Liver (tissue), 9 donors: ENCODE data around the gene ENDOU. TPM values are rescaled to one million over a fixed set of nuclear protein-coding genes. Genes with fewer than 3 reads are reported as not detected.
A peak's percentile ranks its signal among the peaks of the same experiment; 100 is the strongest.

Source experiments
- DNase-seq: peaks from one replicate; pipeline ENCODE4 v3.0.0-alpha.2; 2017; ENCODE audit warnings: low spot score
- H3K27ac ChIP-seq, 2 donors: one replicate each; pipeline ENCODE4 v1.7.0; 2013; ENCODE audit warnings: inconsistent platforms in 2 of 2, low read length in 2 of 2, control low read depth in 1 of 2, low read depth in 1 of 2, mild to moderate bottlenecking in 1 of 2
- H3K27me3 ChIP-seq, 4 donors: one replicate each; pipeline versions ENCODE4 v1.6.1 to v1.7.0; 2013; ENCODE audit warnings: low read length in 3 of 4, inconsistent platforms in 1 of 4, mild to moderate bottlenecking in 1 of 4, moderate library complexity in 1 of 4; ENCODE audit not compliant: control insufficient read depth in 4 of 4, insufficient read depth in 4 of 4
- H3K36me3 ChIP-seq, 4 donors: one replicate each; pipeline versions ENCODE4 v1.6.1 to v1.7.0; 2013; ENCODE audit warnings: low read length in 3 of 4, mild to moderate bottlenecking in 3 of 4, low read depth in 1 of 4, moderate library complexity in 1 of 4; ENCODE audit not compliant: control insufficient read depth in 4 of 4, insufficient read depth in 3 of 4
- H3K4me1 ChIP-seq, 4 donors: one replicate each; pipeline versions ENCODE4 v1.6.1 to v1.7.0; 2013; ENCODE audit warnings: low read length in 3 of 4, mild to moderate bottlenecking in 3 of 4, moderate library complexity in 1 of 4; ENCODE audit not compliant: control insufficient read depth in 4 of 4, insufficient read depth in 4 of 4
- H3K4me3 ChIP-seq, 3 donors: one replicate each; pipeline versions ENCODE4 v1.6.1 to v1.7.0; 2013; ENCODE audit warnings: low read length in 3 of 3, control low read depth in 1 of 3, low read depth in 1 of 3, mild to moderate bottlenecking in 1 of 3
- H3K9ac ChIP-seq, 2 donors: one replicate each; pipeline ENCODE4 v1.7.0; 2013; ENCODE audit warnings: low read length in 2 of 2, mild to moderate bottlenecking in 2 of 2, moderate library complexity in 2 of 2, control low read depth in 1 of 2, low read depth in 1 of 2
- H3K9me3 ChIP-seq, 4 donors: one replicate each; pipeline versions ENCODE4 v1.6.1 to v1.7.0; 2013; ENCODE audit warnings: low read length in 3 of 4; ENCODE audit not compliant: control insufficient read depth in 4 of 4
- EGR1 ChIP-seq, 2 donors: IDR thresholded peaks; 2 replicates each; pipeline ENCODE4 v1.6.1; 2016 to 2018; ENCODE audit warnings: antibody characterized with exemption in 2 of 2, low read depth in 2 of 2
- FOXA1 ChIP-seq: IDR thresholded peaks from 2 replicates; pipeline ENCODE4 v1.6.1; 2016; ENCODE audit warnings: antibody characterized with exemption
- FOXA2 ChIP-seq: IDR thresholded peaks from 2 replicates; pipeline ENCODE4 v1.6.1; 2016; ENCODE audit warnings: antibody characterized with exemption
- GABPA ChIP-seq, 2 donors: IDR thresholded peaks in 1 of 2; conservative IDR thresholded peaks in 1 of 2; 2 replicates each; pipeline ENCODE4 v1.6.1; 2016; ENCODE audit warnings: antibody characterized with exemption in 2 of 2, mild to moderate bottlenecking in 1 of 2, moderate library complexity in 1 of 2
- HNF4G ChIP-seq: IDR thresholded peaks from 2 replicates; pipeline ENCODE4 v1.6.1; 2016; ENCODE audit warnings: antibody characterized with exemption
- TAF1 ChIP-seq: conservative IDR thresholded peaks from 2 replicates; pipeline ENCODE4 v1.6.1; 2016; ENCODE audit warnings: antibody characterized with exemption, mild to moderate bottlenecking
- YY1 ChIP-seq: IDR thresholded peaks from 2 replicates; pipeline ENCODE4 v1.6.1; 2016; ENCODE audit warnings: antibody characterized with exemption, mild to moderate bottlenecking
- WGBS: extraction: QIAGEN DNeasy Blood & Tissue Kit; methylation state at CpG from one replicate; pipeline ENCODE4 v1.1.7; 2013; 5-methylcytosine and 5-hydroxymethylcytosine counted together
- polyA plus RNA-seq, 2 donors: library from polyadenylated mRNA; stranded (reverse) in 1 of 2; unstranded in 1 of 2; fragments of 200-250 nt in 1 of 2; fragments of >200 nt in 1 of 2; fragmentation: Nextera tagmentation in 1 of 2; extraction: Ambion mirVana in 1 of 2; gene quantifications; one replicate each; pipeline versions ENCODE4 v1.2.1 to v1.2.3, GENCODE V29; 2013 to 2015
- total RNA-seq, 2 donors: library from RNA; depleted of rRNA; stranded (reverse); fragments of >200 nt; gene quantifications; one replicate each; pipeline ENCODE4 v1.2.3, GENCODE V29; 2014
- TF ChIP-seq, protein P1 (sequence below): IDR thresholded peaks from 2 replicates; pipeline ENCODE4 v1.6.1; 2016; ENCODE audit warnings: antibody characterized with exemption
- TF ChIP-seq, protein P2 (sequence below): IDR thresholded peaks from 2 replicates; pipeline ENCODE4 v1.6.1; 2016; ENCODE audit warnings: antibody characterized with exemption, mild to moderate bottlenecking
- TF ChIP-seq, protein P3 (sequence below): fragments of 150-350 bp; IDR thresholded peaks from 2 replicates; pipeline ENCODE4 v1.5.1; 2017; ENCODE audit warnings: improper control_type of control experiment, low read depth, low read length; ENCODE audit not compliant: missing input control
- TF ChIP-seq, protein P4 (sequence below): IDR thresholded peaks from 2 replicates; pipeline ENCODE4 v1.6.1; 2016; ENCODE audit warnings: antibody characterized with exemption
- donor health status: healthy.
- donor health status: healthy.
- donor health status: healthy.
- donor health status: healthy.
- donor health status: healthy.

The ENDOU gene
- total and polyA plus RNA-seq, 4 donors, result 0.25 TPM; not detected in 3

DNA sequence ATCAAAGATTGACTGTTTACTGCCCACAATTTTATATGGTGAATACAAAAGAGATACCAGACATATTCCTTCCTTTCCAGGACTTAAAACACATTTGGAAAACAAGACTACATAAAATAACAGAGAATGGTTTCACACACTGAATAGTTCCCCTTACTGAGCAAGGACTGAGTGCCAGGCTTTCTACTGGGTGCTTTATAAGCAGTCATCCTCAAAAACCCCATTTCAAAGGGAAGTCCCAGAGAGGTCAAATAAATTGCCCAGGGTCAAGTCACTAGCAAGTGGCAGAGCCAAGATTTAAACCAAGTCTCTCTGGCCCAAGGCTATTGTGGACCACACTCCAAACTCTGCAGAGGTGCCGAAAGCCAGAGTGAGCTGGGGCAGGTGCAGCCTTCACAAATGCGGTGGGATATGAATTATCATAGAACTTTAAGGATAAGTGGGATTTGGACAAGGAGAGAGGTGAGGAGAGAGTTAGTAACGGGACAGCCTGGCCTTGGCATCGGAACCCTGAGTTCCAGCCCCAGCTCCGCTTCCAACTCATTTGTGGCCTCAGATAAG is 10.4 kb downstream of the ENDOU start:
- DNase-seq, result no peak
- H3K9ac ChIP-seq, result no peak overlapping the region
- TF ChIP-seq, protein P1, sequence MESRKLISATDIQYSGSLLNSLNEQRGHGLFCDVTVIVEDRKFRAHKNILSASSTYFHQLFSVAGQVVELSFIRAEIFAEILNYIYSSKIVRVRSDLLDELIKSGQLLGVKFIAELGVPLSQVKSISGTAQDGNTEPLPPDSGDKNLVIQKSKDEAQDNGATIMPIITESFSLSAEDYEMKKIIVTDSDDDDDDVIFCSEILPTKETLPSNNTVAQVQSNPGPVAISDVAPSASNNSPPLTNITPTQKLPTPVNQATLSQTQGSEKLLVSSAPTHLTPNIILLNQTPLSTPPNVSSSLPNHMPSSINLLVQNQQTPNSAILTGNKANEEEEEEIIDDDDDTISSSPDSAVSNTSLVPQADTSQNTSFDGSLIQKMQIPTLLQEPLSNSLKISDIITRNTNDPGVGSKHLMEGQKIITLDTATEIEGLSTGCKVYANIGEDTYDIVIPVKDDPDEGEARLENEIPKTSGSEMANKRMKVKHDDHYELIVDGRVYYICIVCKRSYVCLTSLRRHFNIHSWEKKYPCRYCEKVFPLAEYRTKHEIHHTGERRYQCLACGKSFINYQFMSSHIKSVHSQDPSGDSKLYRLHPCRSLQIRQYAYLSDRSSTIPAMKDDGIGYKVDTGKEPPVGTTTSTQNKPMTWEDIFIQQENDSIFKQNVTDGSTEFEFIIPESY, result no peak
- TF ChIP-seq FOXA2, result peak; percentile 4
- H3K9me3 ChIP-seq, result no peaks in the 10 kb centered on the region
- WGBS, result 43% methylated on average over 5 of the region's 5 CpGs
- H3K4me1 ChIP-seq, result peaks cover 6 to 12% (median 9%) of the 10 kb centered on the region in 4 donors
- H3K27ac ChIP-seq, result peak overlapping the region in 1 of 2 donors; percentile 71
- no peaks in the 10 kb centered on the region for H3K27me3 ChIP-seq
- peaks cover 0 to 4% (median 0%) of the 10 kb centered on the region in 4 donors for H3K36me3 ChIP-seq
- no peak overlapping the region for H3K4me3 ChIP-seq

DNA sequence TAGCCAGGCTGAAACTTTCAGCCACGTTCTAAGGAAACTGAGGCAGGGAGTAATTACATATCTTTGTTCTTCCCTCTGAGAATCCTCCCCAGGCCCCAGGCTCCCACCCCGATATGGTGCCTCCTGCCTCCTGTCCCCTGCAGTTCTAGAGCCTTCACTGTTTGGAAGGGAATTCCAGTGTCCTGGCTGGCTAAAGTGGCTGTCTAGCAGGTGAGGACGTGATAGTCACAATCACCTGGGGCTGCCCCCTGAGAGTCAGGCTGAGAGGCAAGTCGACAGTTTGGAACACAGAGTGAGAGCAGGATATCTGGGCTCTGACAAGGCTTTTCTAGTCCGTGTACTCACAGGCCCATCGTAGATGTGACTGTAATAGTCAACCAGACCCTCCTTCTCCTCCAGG is 13.1 kb downstream of the ENDOU start:
- DNase-seq, result no peak
- H3K4me1 ChIP-seq, result peaks cover 3 to 21% (median 16%) of the 10 kb centered on the region in 4 donors
- TF ChIP-seq, protein P2, sequence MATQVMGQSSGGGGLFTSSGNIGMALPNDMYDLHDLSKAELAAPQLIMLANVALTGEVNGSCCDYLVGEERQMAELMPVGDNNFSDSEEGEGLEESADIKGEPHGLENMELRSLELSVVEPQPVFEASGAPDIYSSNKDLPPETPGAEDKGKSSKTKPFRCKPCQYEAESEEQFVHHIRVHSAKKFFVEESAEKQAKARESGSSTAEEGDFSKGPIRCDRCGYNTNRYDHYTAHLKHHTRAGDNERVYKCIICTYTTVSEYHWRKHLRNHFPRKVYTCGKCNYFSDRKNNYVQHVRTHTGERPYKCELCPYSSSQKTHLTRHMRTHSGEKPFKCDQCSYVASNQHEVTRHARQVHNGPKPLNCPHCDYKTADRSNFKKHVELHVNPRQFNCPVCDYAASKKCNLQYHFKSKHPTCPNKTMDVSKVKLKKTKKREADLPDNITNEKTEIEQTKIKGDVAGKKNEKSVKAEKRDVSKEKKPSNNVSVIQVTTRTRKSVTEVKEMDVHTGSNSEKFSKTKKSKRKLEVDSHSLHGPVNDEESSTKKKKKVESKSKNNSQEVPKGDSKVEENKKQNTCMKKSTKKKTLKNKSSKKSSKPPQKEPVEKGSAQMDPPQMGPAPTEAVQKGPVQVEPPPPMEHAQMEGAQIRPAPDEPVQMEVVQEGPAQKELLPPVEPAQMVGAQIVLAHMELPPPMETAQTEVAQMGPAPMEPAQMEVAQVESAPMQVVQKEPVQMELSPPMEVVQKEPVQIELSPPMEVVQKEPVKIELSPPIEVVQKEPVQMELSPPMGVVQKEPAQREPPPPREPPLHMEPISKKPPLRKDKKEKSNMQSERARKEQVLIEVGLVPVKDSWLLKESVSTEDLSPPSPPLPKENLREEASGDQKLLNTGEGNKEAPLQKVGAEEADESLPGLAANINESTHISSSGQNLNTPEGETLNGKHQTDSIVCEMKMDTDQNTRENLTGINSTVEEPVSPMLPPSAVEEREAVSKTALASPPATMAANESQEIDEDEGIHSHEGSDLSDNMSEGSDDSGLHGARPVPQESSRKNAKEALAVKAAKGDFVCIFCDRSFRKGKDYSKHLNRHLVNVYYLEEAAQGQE, result no peak
- TF ChIP-seq, protein P3, sequence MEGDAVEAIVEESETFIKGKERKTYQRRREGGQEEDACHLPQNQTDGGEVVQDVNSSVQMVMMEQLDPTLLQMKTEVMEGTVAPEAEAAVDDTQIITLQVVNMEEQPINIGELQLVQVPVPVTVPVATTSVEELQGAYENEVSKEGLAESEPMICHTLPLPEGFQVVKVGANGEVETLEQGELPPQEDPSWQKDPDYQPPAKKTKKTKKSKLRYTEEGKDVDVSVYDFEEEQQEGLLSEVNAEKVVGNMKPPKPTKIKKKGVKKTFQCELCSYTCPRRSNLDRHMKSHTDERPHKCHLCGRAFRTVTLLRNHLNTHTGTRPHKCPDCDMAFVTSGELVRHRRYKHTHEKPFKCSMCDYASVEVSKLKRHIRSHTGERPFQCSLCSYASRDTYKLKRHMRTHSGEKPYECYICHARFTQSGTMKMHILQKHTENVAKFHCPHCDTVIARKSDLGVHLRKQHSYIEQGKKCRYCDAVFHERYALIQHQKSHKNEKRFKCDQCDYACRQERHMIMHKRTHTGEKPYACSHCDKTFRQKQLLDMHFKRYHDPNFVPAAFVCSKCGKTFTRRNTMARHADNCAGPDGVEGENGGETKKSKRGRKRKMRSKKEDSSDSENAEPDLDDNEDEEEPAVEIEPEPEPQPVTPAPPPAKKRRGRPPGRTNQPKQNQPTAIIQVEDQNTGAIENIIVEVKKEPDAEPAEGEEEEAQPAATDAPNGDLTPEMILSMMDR, result no peak
- TF ChIP-seq HNF4G (no peak), EGR1 (IDR thresholded peaks at IDR 0.05; ENCODE audit: low read depth in 2 of 2) (no peak), FOXA2 (no peak), GABPA (IDR thresholded peaks at IDR 0.05 in 1 of 2, conservative IDR thresholded peaks at IDR 0.05 in 1 of 2) (no peak), YY1 (no peak), FOXA1 (no peak), TAF1 (no peak)
- TF ChIP-seq, protein P4, sequence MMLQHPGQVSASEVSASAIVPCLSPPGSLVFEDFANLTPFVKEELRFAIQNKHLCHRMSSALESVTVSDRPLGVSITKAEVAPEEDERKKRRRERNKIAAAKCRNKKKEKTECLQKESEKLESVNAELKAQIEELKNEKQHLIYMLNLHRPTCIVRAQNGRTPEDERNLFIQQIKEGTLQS, result no peak
- H3K9me3 ChIP-seq, result no peaks in the 10 kb centered on the region
- H3K4me3 ChIP-seq, result no peak overlapping the region
- no peaks in the 10 kb centered on the region for H3K36me3 ChIP-seq
- H3K27me3 ChIP-seq, result no peaks in the 10 kb centered on the region
- H3K27ac ChIP-seq, result no peak overlapping the region
- H3K9ac ChIP-seq, result no peak overlapping the region
- WGBS, result 96% methylated on average over 6 of the region's 6 CpGs
